HEK293 (cell line): ENCODE data around the gene TEKT5.

Experiments used
- CTCF ChIA-PET: fragments of 350-600 bp; formaldehyde crosslinking; extraction: SDS; loops from one replicate; lab custom pipeline; 2021; ENCODE audit warnings: antibody characterized with exemption; lab: Yijun Ruan, JAX
- POLR2A ChIA-PET: fragments of 300-600 bp; formaldehyde crosslinking; extraction: SDS; loops from one replicate; lab custom pipeline; 2020; ENCODE audit warnings: antibody characterized with exemption, inconsistent platforms; lab: Yijun Ruan, JAX
- H3K27ac ChIP-seq: fragments of 200-500 bp; sonication (Bioruptor generic); 2 replicates; pipeline ENCODE4 v1.5.1; 2014; ENCODE audit warnings: low read depth, low read length, control low read depth, inconsistent platforms; ENCODE audit errors: extremely low read depth
- H3K36me3 ChIP-seq, 2 experiments: fragments of 200-500 bp in 1 of 2; sonication (Bioruptor generic) in 1 of 2; 1 replicate in 1 of 2; 2 replicates in 1 of 2; pipeline ENCODE4 v1.5.1; 2014 to 2017; ENCODE audit warnings: inconsistent platforms in 2 of 2, low read length in 2 of 2; ENCODE audit not compliant: control insufficient read depth in 2 of 2, insufficient read depth in 1 of 2
- H3K4me1 ChIP-seq: fragments of 200-500 bp; sonication (Bioruptor generic); 2 replicates; pipeline ENCODE4 v1.5.1; 2014; ENCODE audit warnings: mild to moderate bottlenecking, low read length, inconsistent platforms; ENCODE audit not compliant: control insufficient read depth, insufficient read depth
- H3K4me3 ChIP-seq: 2 replicates; pipeline ENCODE4 v1.5.1; 2011; ENCODE audit warnings: low read depth, mild to moderate bottlenecking, control low read depth, low read length, moderate library complexity
- H3K9me3 ChIP-seq: fragments of 200-500 bp; sonication (Bioruptor generic); 2 replicates; pipeline ENCODE4 v1.5.1; 2014; ENCODE audit warnings: low read depth, low read length, inconsistent platforms; ENCODE audit not compliant: control insufficient read depth, insufficient read depth
- BCL11B ChIP-seq: fragments of 450-650 bp; formaldehyde crosslinking; IDR thresholded peaks from 2 replicates; pipeline ENCODE4 v1.5.1; 2016; ENCODE audit warnings: low read depth, missing biosample characterization, missing genetic modification characterization
- KLF1 ChIP-seq: fragments of 450-650 bp; formaldehyde crosslinking; IDR thresholded peaks from 2 replicates; pipeline ENCODE4 v1.5.1; 2016; ENCODE audit warnings: missing biosample characterization, missing genetic modification characterization
- MEIS1 ChIP-seq: sonication (generic); formaldehyde crosslinking; IDR thresholded peaks from 2 replicates; pipeline ENCODE4 v1.8.1; 2022; ENCODE audit warnings: missing genetic modification reagents, mild to moderate bottlenecking, borderline replicate concordance
- ZBTB21 ChIP-seq: fragments of 450-650 bp; formaldehyde crosslinking; IDR thresholded peaks from 2 replicates; pipeline ENCODE4 v1.5.1; 2017; ENCODE audit warnings: missing biosample characterization, missing genetic modification characterization
- ZNF16 ChIP-seq: fragments of 450-650 bp; formaldehyde crosslinking; IDR thresholded peaks from 2 replicates; pipeline ENCODE4 v1.5.1; 2016; ENCODE audit warnings: low read depth, missing biosample characterization, missing genetic modification characterization
- ZNF202 ChIP-seq: fragments of 450-650 bp; formaldehyde crosslinking; IDR thresholded peaks from 2 replicates; pipeline ENCODE4 v1.5.1; 2016; ENCODE audit warnings: missing biosample characterization, missing genetic modification characterization, borderline replicate concordance
- ZNF24 ChIP-seq: fragments of 450-650 bp; formaldehyde crosslinking; IDR thresholded peaks from 2 replicates; pipeline ENCODE4 v1.5.1; 2016; ENCODE audit warnings: missing biosample characterization, missing genetic modification characterization
- ZNF266 ChIP-seq: fragments of 450-650 bp; formaldehyde crosslinking; IDR thresholded peaks from 2 replicates; pipeline ENCODE4 v1.5.1; 2016; ENCODE audit warnings: missing biosample characterization, missing genetic modification characterization, low read depth
- ZNF311 ChIP-seq: fragments of 450-650 bp; formaldehyde crosslinking; IDR thresholded peaks from 2 replicates; pipeline ENCODE4 v1.5.1; 2017; ENCODE audit warnings: missing biosample characterization, missing genetic modification characterization, borderline replicate concordance
- ZNF335 ChIP-seq: fragments of 450-650 bp; formaldehyde crosslinking; conservative IDR thresholded peaks from 2 replicates; pipeline ENCODE4 v1.5.1; 2016; ENCODE audit warnings: missing biosample characterization, missing genetic modification characterization
- ZNF394 ChIP-seq: fragments of 450-650 bp; formaldehyde crosslinking; IDR thresholded peaks from 2 replicates; pipeline ENCODE4 v1.5.1; 2016; ENCODE audit warnings: missing biosample characterization, missing genetic modification characterization, mild to moderate bottlenecking, moderate library complexity, borderline replicate concordance
- ZNF426 ChIP-seq: fragments of 450-650 bp; formaldehyde crosslinking; IDR thresholded peaks from 2 replicates; pipeline ENCODE4 v1.5.1; 2017; ENCODE audit warnings: missing biosample characterization, missing genetic modification characterization, mild to moderate bottlenecking, inconsistent platforms, moderate library complexity
- ZNF521 ChIP-seq: fragments of 450-650 bp; formaldehyde crosslinking; IDR thresholded peaks from 2 replicates; pipeline ENCODE4 v1.5.1; 2017; ENCODE audit warnings: missing biosample characterization, mild to moderate bottlenecking, missing genetic modification characterization
- ZNF830 ChIP-seq: fragments of 450-650 bp; IDR thresholded peaks from 2 replicates; pipeline ENCODE4 v1.5.0; 2018; ENCODE audit warnings: missing biosample characterization, missing genetic modification characterization, low read depth, mild to moderate bottlenecking, moderate library complexity
- ZXDB ChIP-seq: fragments of 450-650 bp; formaldehyde crosslinking; IDR thresholded peaks from 2 replicates; pipeline ENCODE4 v1.5.1; 2016; ENCODE audit warnings: missing biosample characterization, missing genetic modification characterization
- TF ChIP-seq, protein P1 (sequence below): fragments of 450-650 bp; formaldehyde crosslinking; IDR thresholded peaks from 2 replicates; pipeline ENCODE4 v1.5.1; 2016; ENCODE audit warnings: missing biosample characterization, missing genetic modification characterization
- TF ChIP-seq, protein P2 (sequence below): fragments of 450-650 bp; formaldehyde crosslinking; IDR thresholded peaks from 2 replicates; pipeline ENCODE4 v1.5.1; 2017; ENCODE audit warnings: missing biosample characterization, missing genetic modification characterization
- TF ChIP-seq, protein P3 (sequence below): fragments of 450-650 bp; formaldehyde crosslinking; IDR thresholded peaks from 2 replicates; pipeline ENCODE4 v1.5.0; 2017; ENCODE audit warnings: missing biosample characterization, missing genetic modification characterization, borderline replicate concordance
- TF ChIP-seq, protein P4 (sequence below): fragments of 450-650 bp; formaldehyde crosslinking; IDR thresholded peaks from 2 replicates; pipeline ENCODE4 v1.5.1; 2016; ENCODE audit warnings: missing biosample characterization, missing genetic modification characterization
- TF ChIP-seq, protein P5 (sequence below): fragments of 450-650 bp; formaldehyde crosslinking; IDR thresholded peaks from 2 replicates; pipeline ENCODE4 v1.5.1; 2016; ENCODE audit warnings: missing biosample characterization, missing genetic modification characterization
- TF ChIP-seq, protein P6 (sequence below): fragments of 450-650 bp; formaldehyde crosslinking; conservative IDR thresholded peaks from 2 replicates; pipeline ENCODE4 v1.5.1; 2016; ENCODE audit warnings: low read depth, missing biosample characterization, missing genetic modification characterization

The TEKT5 gene

DNA sequence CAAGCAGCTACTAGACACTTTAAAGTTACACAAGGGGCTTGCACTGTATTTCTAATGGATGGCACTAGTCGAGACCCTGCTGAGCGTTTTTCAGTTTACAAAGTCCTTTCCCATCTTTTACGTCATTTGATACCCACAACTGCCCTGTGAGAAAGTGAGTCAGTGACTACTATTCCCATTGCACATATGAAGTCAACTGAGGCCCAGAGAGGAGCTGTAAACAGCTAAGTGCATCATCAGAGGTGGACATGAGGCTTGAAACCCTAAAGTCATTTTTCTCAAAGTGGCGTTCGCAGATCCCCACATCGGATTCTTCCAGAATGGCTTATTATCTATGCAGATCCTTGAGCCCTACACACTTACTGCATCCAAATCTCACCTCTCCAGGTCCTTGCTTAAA is 50.6 kb downstream of the TEKT5 start:
- H3K4me1 ChIP-seq, result no peaks in the 10 kb centered on the region
- POLR2A ChIA-PET, result no interaction called here
- no peaks in the 10 kb centered on the region for H3K9me3 ChIP-seq
- TF ChIP-seq ZNF202 (tag by site-specific recombination) (no peak), ZNF335 (no peak), ZNF16 (tag by site-specific recombination) (no peak), ZNF24 (tag by site-specific recombination) (no peak), ZNF521 (tag by site-specific recombination) (no peak), MEIS1 (CRISPR knock-in tag) (no peak), ZBTB21 (tag by site-specific recombination) (no peak), ZNF394 (no peak), ZNF266 (no peak), ZNF311 (no peak), KLF1 (tag by site-specific recombination) (no peak), ZNF426 (tag by site-specific recombination) (no peak), BCL11B (tag by site-specific recombination) (no peak), ZXDB (tag by site-specific recombination) (no peak)
- TF ChIP-seq, protein P1, sequence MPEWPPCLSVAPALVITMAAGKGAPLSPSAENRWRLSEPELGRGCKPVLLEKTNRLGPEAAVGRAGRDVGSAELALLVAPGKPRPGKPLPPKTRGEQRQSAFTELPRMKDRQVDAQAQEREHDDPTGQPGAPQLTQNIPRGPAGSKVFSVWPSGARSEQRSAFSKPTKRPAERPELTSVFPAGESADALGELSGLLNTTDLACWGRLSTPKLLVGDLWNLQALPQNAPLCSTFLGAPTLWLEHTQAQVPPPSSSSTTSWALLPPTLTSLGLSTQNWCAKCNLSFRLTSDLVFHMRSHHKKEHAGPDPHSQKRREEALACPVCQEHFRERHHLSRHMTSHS (tag by site-specific recombination), result no peak
- TF ChIP-seq, protein P2, sequence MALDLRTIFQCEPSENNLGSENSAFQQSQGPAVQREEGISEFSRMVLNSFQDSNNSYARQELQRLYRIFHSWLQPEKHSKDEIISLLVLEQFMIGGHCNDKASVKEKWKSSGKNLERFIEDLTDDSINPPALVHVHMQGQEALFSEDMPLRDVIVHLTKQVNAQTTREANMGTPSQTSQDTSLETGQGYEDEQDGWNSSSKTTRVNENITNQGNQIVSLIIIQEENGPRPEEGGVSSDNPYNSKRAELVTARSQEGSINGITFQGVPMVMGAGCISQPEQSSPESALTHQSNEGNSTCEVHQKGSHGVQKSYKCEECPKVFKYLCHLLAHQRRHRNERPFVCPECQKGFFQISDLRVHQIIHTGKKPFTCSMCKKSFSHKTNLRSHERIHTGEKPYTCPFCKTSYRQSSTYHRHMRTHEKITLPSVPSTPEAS (tag by site-specific recombination), result no peak
- no peaks in the 10 kb centered on the region for H3K36me3 ChIP-seq
- CTCF ChIA-PET, result interaction anchor here (0.7 kb wide), 1 partner anchor 89 kb away, joined by 3 read pairs; no protein-coding TSS in a partner anchor
- no peak overlapping the region for H3K27ac ChIP-seq
- no peak overlapping the region for H3K4me3 ChIP-seq

DNA sequence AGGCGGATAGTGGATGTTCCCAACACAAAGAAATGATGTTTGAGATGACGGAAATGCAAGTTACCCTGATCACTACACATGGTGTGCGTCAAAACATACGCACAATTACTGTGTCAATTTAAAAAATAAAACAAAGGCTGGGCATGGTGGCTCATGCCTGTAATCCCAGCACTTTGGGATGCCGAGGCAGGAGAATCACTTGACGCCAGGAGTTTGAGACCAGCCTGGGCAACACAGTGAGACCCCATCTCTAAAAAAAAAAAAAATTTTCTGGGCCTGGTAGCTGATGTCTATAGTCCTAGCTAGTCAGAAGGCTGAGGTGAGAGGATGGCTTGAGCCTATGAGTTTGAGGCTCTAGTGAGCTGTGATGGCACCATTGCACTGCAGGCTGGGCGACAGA is 51.8 kb downstream of the TEKT5 start:
- Histone ChIP-seq H3K36me3 (no peaks in the 10 kb centered on the region), H3K27ac (no peak overlapping the region), H3K9me3 (no peaks in the 10 kb centered on the region), H3K4me3 (no peak overlapping the region), H3K4me1 (no peaks in the 10 kb centered on the region)
- POLR2A ChIA-PET, result no interaction called here
- CTCF ChIA-PET, result interaction anchor here (0.6 kb wide), 1 partner anchor 18 kb away, joined by 3 read pairs; no protein-coding TSS in a partner anchor
- TF ChIP-seq ZNF521 (tag by site-specific recombination) (no peak), ZNF830 (no peak)
- TF ChIP-seq, protein P3, sequence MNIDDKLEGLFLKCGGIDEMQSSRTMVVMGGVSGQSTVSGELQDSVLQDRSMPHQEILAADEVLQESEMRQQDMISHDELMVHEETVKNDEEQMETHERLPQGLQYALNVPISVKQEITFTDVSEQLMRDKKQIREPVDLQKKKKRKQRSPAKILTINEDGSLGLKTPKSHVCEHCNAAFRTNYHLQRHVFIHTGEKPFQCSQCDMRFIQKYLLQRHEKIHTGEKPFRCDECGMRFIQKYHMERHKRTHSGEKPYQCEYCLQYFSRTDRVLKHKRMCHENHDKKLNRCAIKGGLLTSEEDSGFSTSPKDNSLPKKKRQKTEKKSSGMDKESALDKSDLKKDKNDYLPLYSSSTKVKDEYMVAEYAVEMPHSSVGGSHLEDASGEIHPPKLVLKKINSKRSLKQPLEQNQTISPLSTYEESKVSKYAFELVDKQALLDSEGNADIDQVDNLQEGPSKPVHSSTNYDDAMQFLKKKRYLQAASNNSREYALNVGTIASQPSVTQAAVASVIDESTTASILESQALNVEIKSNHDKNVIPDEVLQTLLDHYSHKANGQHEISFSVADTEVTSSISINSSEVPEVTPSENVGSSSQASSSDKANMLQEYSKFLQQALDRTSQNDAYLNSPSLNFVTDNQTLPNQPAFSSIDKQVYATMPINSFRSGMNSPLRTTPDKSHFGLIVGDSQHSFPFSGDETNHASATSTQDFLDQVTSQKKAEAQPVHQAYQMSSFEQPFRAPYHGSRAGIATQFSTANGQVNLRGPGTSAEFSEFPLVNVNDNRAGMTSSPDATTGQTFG (tag by site-specific recombination), result no peak
- TF ChIP-seq, protein P4, sequence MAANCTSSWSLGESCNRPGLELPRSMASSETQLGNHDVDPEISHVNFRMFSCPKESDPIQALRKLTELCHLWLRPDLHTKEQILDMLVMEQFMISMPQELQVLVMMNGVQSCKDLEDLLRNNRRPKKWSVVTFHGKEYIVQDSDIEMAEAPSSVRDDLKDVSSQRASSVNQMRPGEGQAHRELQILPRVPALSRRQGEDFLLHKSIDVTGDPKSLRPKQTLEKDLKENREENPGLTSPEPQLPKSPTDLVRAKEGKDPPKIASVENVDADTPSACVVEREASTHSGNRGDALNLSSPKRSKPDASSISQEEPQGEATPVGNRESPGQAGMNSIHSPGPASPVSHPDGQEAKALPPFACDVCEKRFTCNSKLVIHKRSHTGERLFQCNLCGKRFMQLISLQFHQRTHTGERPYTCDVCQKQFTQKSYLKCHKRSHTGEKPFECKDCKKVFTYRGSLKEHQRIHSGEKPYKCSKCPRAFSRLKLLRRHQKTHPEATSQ (tag by site-specific recombination), result no peak
- TF ChIP-seq, protein P5, sequence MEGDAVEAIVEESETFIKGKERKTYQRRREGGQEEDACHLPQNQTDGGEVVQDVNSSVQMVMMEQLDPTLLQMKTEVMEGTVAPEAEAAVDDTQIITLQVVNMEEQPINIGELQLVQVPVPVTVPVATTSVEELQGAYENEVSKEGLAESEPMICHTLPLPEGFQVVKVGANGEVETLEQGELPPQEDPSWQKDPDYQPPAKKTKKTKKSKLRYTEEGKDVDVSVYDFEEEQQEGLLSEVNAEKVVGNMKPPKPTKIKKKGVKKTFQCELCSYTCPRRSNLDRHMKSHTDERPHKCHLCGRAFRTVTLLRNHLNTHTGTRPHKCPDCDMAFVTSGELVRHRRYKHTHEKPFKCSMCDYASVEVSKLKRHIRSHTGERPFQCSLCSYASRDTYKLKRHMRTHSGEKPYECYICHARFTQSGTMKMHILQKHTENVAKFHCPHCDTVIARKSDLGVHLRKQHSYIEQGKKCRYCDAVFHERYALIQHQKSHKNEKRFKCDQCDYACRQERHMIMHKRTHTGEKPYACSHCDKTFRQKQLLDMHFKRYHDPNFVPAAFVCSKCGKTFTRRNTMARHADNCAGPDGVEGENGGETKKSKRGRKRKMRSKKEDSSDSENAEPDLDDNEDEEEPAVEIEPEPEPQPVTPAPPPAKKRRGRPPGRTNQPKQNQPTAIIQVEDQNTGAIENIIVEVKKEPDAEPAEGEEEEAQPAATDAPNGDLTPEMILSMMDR (tag by site-specific recombination), result no peak
- TF ChIP-seq, protein P6, sequence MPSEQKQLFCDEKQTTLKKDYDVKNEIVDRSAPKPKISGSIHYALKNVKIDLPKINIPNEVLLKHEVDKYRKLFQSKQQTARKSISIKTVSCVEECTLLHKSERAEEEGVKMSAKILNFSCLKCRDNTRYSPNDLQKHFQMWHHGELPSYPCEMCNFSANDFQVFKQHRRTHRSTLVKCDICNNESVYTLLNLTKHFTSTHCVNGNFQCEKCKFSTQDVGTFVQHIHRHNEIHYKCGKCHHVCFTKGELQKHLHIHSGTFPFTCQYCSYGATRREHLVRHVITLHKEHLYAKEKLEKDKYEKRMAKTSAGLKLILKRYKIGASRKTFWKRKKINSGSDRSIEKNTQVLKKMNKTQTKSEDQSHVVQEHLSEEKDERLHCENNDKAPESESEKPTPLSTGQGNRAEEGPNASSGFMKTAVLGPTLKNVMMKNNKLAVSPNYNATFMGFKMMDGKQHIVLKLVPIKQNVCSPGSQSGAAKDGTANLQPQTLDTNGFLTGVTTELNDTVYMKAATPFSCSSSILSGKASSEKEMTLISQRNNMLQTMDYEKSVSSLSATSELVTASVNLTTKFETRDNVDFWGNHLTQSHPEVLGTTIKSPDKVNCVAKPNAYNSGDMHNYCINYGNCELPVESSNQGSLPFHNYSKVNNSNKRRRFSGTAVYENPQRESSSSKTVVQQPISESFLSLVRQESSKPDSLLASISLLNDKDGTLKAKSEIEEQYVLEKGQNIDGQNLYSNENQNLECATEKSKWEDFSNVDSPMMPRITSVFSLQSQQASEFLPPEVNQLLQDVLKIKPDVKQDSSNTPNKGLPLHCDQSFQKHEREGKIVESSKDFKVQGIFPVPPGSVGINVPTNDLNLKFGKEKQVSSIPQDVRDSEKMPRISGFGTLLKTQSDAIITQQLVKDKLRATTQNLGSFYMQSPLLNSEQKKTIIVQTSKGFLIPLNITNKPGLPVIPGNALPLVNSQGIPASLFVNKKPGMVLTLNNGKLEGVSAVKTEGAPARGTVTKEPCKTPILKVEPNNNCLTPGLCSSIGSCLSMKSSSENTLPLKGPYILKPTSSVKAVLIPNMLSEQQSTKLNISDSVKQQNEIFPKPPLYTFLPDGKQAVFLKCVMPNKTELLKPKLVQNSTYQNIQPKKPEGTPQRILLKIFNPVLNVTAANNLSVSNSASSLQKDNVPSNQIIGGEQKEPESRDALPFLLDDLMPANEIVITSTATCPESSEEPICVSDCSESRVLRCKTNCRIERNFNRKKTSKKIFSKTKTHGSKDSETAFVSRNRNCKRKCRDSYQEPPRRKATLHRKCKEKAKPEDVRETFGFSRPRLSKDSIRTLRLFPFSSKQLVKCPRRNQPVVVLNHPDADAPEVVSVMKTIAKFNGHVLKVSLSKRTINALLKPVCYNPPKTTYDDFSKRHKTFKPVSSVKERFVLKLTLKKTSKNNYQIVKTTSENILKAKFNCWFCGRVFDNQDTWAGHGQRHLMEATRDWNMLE (tag by site-specific recombination), result no peak
